ENCODE data around the gene EXOC3L1.
A peak's percentile ranks its signal among the peaks of the same experiment; 100 is the strongest.

The EXOC3L1 gene

DNA sequence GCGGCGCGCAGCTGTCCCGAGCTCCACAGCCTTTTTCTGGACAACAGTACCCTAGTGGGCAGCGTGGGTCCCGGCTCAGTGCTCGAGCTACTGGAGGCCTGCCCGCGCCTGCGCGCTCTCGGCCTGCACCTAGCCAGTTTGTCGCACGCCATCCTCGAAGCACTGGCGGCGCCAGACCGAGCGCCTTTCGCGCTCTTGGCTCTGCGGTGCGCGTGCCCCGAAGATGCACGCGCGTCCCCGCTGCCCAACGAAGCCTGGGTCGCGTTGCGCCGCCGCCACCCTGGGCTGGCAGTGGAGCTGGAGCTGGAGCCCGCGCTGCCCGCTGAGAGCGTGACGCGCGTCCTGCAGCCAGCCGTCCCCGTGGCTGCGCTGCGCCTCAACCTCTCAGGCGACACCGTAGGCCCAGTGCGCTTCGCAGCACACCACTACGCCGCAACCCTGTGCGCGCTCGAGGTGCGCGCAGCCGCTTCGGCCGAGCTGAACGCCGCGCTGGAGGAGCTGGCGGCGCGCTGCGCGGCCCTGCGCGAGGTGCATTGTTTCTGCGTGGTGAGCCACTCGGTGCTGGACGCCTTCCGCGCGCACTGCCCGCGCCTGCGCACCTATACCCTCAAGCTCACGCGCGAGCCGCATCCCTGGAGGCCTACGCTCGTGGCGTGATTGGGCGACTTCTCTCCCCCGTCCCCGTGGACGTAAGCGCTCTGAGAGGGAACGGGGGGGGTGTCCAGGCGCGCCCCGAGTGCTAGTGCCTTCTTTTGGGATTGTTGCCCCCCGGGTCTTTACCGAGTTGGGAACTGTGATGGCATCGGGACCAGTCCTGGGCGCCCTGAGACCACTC lies 26.6 kb downstream of the EXOC3L1 start:
- peak overlapping the region; percentile 20 for H3K4me3 ChIP-seq (ENCODE audit: low read length)
- no peak for TF ChIP-seq CTCF (conservative IDR thresholded peaks at IDR 0.05; ENCODE audit: low read depth, low read length)
- DNase-seq (ENCODE audit: low read depth), result no peak

DNA sequence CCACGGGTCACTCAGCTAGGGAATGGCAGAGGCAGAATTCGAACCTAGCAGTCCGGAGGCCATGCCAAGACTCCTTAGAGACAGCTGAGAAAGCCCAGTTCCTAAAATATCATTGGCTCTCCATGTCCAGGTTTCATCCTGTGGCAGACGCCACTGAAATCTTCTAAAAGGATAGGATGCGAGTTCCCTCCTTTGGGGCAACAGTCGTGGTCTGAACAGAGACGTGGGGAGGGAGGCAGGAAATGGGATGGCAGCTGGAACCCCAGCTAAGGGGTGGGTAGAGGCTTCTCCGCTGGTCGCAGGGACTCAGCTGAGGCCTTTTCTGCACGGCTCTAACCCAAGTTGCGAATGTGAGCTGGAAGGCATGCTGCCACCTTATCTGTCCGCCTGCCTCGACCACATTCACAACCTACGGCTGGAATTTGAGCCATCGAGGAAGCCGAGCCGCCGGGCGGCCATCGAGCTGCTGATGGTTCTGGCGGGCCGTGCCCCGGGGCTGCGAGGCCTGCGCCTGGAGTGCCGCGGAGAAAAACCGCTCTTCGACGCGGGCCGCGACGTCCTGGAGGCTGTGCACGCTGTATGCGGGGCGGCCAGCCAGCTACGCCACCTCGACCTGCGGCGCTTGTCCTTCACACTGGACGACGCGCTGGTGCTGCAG lies 27.3 kb downstream of the EXOC3L1 start:
- no peak overlapping the region for H3K4me3 ChIP-seq (ENCODE audit: low read length)
- DNase-seq (ENCODE audit: low read depth), result no peak
- TF ChIP-seq CTCF (conservative IDR thresholded peaks at IDR 0.05; ENCODE audit: low read depth, low read length), result no peak

GRCh38 chr16:67161595-67162058 lies 28.3 kb downstream of the EXOC3L1 start:
- H3K4me3 ChIP-seq (ENCODE audit: low read length), result no peak overlapping the region
- no peak for TF ChIP-seq CTCF (conservative IDR thresholded peaks at IDR 0.05; ENCODE audit: low read depth, low read length)
- DNase-seq (ENCODE audit: low read depth), result no peak

DNA sequence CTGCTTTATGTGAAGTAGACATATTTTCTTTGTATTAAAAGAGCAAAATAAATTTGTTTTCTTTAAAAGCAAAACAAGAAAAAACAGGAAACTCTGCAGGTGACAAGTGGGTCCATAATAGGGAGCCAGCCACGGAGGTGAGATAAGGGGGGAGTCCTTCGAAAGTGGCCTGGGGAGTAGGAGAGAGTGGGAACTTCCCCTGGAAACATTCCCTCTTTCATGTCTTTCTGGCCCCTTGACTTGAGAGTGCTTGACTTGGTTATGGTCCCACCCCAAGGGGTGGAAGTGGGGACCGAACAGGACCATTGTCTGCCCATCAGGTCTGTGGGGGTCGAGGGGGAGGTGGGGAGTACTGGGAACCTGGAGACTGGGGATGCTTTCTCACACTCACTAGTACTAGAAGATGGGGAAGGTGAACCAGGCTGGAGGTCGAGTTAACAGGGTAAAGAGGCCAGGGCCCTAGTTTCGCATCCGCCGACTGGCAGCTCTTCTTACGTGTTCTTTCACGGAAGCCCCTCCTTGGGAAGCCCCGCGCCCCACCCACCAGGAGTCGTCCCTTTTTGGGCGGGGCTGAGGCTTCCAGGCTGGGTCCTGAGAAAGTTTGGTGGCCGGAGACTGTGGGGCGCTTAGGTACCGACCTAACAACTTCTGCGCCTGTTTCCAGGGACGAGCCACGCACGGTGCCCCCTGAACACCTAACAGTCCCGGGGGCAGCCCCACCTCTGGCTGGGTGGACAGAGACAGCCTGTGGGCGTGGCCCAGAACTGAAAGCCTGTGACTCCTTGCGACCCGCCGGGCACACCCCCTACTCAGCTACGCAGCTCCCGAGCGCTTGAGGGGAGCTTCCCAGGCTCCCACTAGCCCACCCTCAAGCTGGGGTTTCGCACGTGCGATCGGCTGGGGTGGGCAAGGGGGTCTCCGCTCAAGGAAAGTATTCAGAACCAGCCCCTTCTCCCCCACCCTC lies 31.0 kb downstream of the EXOC3L1 start:
- DNase-seq (ENCODE audit: low read depth), result no peak
- peak overlapping the region; percentile 77 for H3K4me3 ChIP-seq (ENCODE audit: low read length)
- TF ChIP-seq CTCF (conservative IDR thresholded peaks at IDR 0.05; ENCODE audit: low read depth, low read length), result no peak

DNA sequence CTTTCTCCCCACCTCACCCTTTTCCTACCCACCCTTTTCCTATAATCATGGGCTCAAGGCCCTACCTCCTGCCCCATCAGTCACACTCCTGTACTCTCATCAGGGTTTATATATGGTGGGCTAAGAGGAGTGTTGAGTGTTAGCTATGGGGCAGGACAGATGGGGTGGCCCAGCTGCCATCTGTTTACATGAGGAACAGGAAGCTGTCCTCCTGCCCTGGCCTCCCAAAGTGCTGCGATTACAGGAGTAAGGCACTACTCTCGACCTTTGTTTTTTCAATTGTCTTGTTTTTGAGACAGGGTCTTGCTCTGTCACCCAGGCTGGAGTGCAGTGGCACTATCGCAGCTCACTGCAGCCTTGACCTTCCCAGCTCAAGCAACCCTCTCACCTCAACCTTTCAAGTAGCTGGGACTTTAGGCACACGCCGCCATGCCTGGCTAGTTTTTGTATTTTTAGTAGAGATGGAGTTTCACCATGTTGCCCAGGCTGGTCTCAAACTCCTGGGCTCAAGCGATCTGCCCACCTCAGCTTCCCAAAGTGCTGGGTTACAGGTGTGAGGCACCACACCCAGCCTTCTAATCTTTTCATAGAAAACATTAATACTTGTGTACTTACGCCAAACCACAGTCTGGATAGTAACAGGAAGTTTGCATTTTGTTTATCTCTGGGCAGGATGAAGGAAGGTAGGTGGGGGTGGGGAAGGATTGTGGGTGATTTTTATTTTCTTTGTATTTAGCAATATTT lies 31.9 kb downstream of the EXOC3L1 start:
- H3K4me3 ChIP-seq (ENCODE audit: low read length), result no peak overlapping the region
- no peak for DNase-seq (ENCODE audit: low read depth)
- TF ChIP-seq CTCF (conservative IDR thresholded peaks at IDR 0.05; ENCODE audit: low read depth, low read length), result no peak

DNA sequence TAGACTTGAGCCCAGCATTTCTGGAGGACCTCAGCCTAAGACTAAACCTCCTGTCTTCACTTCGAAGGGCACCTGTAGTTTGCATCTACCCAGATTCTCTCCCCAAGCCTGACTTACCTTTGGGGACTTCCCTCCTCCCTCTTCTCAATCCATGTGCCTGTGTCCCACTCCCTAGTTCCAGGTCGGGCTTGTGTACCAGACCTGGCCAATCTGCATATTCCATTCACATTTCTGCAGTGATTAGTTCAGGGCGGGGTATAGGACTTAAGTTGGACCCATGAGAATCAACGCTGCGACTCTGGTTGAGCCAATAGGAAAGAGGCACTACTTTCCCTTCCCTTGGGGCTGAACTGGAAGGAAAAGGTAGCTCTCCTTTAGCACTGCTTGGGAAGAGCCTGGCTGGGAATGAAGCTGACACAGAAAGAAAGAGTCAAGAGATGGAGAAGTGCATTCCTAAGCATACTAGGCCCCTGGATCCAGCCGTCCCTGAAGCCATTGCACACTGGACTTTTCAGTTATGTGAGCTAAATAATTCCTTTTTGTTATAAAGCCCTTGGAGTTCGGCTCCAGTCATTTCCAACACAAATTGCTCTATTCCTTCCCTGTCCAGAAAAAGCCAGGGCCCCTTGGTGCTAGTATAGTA lies 32.7 kb downstream of the EXOC3L1 start:
- TF ChIP-seq CTCF (conservative IDR thresholded peaks at IDR 0.05; ENCODE audit: low read depth, low read length), result no peak
- DNase-seq (ENCODE audit: low read depth), result no peak
- no peak overlapping the region for H3K4me3 ChIP-seq (ENCODE audit: low read length)
